ENCODE data around the gene CLASP1.

DNA sequence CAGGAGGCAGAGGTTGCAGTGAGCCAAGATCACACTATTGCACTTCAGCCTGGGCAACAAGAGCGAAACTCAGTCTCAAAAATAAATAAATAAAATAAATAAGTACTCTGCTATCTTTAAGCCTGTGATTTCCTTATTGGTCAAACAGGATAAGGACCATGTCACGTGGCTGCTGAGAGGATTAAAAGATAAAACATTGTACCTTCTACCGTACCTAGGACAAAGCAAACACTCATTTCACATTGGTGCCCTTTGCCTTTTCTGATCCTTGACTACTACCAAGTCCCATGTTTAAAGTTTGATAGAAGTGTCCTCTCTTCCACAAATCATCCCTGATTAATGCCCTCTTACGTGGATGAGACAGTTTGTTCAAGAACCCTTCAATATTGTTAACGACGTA lies 244.0 kb downstream of the CLASP1 start:
- TF ChIP-seq, protein P1, sequence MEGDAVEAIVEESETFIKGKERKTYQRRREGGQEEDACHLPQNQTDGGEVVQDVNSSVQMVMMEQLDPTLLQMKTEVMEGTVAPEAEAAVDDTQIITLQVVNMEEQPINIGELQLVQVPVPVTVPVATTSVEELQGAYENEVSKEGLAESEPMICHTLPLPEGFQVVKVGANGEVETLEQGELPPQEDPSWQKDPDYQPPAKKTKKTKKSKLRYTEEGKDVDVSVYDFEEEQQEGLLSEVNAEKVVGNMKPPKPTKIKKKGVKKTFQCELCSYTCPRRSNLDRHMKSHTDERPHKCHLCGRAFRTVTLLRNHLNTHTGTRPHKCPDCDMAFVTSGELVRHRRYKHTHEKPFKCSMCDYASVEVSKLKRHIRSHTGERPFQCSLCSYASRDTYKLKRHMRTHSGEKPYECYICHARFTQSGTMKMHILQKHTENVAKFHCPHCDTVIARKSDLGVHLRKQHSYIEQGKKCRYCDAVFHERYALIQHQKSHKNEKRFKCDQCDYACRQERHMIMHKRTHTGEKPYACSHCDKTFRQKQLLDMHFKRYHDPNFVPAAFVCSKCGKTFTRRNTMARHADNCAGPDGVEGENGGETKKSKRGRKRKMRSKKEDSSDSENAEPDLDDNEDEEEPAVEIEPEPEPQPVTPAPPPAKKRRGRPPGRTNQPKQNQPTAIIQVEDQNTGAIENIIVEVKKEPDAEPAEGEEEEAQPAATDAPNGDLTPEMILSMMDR (IDR thresholded peaks at IDR 0.05) = no peak
- TF ChIP-seq POLR2AphosphoS5 (IDR thresholded peaks at IDR 0.05; ENCODE audit: low read depth, low read length) = no peak
- TF ChIP-seq, protein P2, sequence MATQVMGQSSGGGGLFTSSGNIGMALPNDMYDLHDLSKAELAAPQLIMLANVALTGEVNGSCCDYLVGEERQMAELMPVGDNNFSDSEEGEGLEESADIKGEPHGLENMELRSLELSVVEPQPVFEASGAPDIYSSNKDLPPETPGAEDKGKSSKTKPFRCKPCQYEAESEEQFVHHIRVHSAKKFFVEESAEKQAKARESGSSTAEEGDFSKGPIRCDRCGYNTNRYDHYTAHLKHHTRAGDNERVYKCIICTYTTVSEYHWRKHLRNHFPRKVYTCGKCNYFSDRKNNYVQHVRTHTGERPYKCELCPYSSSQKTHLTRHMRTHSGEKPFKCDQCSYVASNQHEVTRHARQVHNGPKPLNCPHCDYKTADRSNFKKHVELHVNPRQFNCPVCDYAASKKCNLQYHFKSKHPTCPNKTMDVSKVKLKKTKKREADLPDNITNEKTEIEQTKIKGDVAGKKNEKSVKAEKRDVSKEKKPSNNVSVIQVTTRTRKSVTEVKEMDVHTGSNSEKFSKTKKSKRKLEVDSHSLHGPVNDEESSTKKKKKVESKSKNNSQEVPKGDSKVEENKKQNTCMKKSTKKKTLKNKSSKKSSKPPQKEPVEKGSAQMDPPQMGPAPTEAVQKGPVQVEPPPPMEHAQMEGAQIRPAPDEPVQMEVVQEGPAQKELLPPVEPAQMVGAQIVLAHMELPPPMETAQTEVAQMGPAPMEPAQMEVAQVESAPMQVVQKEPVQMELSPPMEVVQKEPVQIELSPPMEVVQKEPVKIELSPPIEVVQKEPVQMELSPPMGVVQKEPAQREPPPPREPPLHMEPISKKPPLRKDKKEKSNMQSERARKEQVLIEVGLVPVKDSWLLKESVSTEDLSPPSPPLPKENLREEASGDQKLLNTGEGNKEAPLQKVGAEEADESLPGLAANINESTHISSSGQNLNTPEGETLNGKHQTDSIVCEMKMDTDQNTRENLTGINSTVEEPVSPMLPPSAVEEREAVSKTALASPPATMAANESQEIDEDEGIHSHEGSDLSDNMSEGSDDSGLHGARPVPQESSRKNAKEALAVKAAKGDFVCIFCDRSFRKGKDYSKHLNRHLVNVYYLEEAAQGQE (IDR thresholded peaks at IDR 0.05; ENCODE audit: insufficient read depth in 1 of 2, low read depth in 2 of 2, low read length in 1 of 2) = no peak
